SK-N-SH (cell line): ENCODE measurements around the gene CFAP52. TPM values are rescaled to one million over a fixed set of nuclear protein-coding genes. Genes with fewer than 3 reads are reported as not detected.

Experiments used
- CTCF ChIA-PET: fragments of 300-600, 350-600 bp; formaldehyde crosslinking; extraction: SDS; loops from one replicate; lab custom pipeline; 2021; lab: Yijun Ruan, JAX
- POLR2A ChIA-PET: fragments of 350-600 bp; sonication (Branson Sonifier 250); formaldehyde crosslinking; extraction: SDS; loops from one replicate; lab custom pipeline; 2020; ENCODE audit warnings: antibody characterized with exemption, inconsistent platforms; lab: Yijun Ruan, JAX
- DNase-seq: peaks from one replicate; pipeline ENCODE4 v3.0.0; 2012
- H2AFZ ChIP-seq: fragments of 200-600 bp; sonication (generic); 2 replicates; pipeline ENCODE4 v1.8.1; 2016; ENCODE audit warnings: antibody characterized with exemption, mild to moderate bottlenecking, low read depth
- H3F3A ChIP-seq: fragments of 200-600 bp; sonication (generic); replicated peaks from 2 replicates; pipeline ENCODE3; 2016; ENCODE audit warnings: antibody characterized with exemption, mild to moderate bottlenecking; ENCODE audit not compliant: insufficient read depth
- H3K27ac ChIP-seq, 2 experiments: fragments of 200-500 bp in 1 of 2; fragments of 200-600 bp in 1 of 2; sonication (Bioruptor generic) in 1 of 2; sonication (generic), shearing (Covaris generic) in 1 of 2; 2 replicates each; pipeline versions ENCODE4 v1.5.1 to v1.6.1; 2014 to 2016; ENCODE audit warnings: low read depth in 2 of 2, inconsistent platforms in 1 of 2, low read length in 1 of 2, mild to moderate bottlenecking in 1 of 2, mixed read lengths in 1 of 2
- H3K27me3 ChIP-seq: fragments of 200-600 bp; sonication (generic), shearing (Covaris generic); 2 replicates; pipeline ENCODE4 v1.6.1; 2016; ENCODE audit warnings: mixed run types; ENCODE audit not compliant: insufficient read depth
- H3K36me3 ChIP-seq, 2 experiments: fragments of 200-500 bp in 1 of 2; fragments of 200-600 bp in 1 of 2; sonication (Bioruptor generic) in 1 of 2; sonication (generic) in 1 of 2; replicated peaks in 1 of 2; 2 replicates each; pipeline versions ENCODE3 to v1.5.1; 2014 to 2016; ENCODE audit warnings: low read length in 1 of 2, mild to moderate bottlenecking in 1 of 2; ENCODE audit not compliant: insufficient read depth in 2 of 2, control insufficient read depth in 1 of 2
- H3K4me1 ChIP-seq, 2 experiments: fragments of 200-500 bp in 1 of 2; fragments of 200-600 bp in 1 of 2; sonication (Bioruptor generic) in 1 of 2; sonication (generic), shearing (Covaris generic) in 1 of 2; 2 replicates each; pipeline versions ENCODE4 v1.5.1 to v1.6.1; 2014 to 2016; ENCODE audit warnings: low read depth in 1 of 2, low read length in 1 of 2, mixed run types in 1 of 2; ENCODE audit not compliant: insufficient read depth in 2 of 2, control insufficient read depth in 1 of 2
- H3K4me2 ChIP-seq: fragments of 200-600 bp; sonication (generic), shearing (Covaris generic); 2 replicates; pipeline ENCODE4 v1.6.1; 2017; ENCODE audit warnings: mixed run types
- H3K4me3 ChIP-seq, 2 experiments: fragments of 200-500 bp in 1 of 2; fragments of 200-600 bp in 1 of 2; sonication (Bioruptor generic) in 1 of 2; sonication (generic), shearing (Covaris generic) in 1 of 2; 2 replicates each; pipeline versions ENCODE4 v1.5.1 to v1.8.1; 2014 to 2016; ENCODE audit warnings: low read depth in 2 of 2, inconsistent platforms in 1 of 2, low read length in 1 of 2, mild to moderate bottlenecking in 1 of 2, mixed read lengths in 1 of 2, moderate library complexity in 1 of 2
- H3K79me2 ChIP-seq: fragments of 200-600 bp; sonication (generic); 2 replicates; pipeline ENCODE4 v1.8.1; 2017; ENCODE audit warnings: mild to moderate bottlenecking; ENCODE audit not compliant: insufficient read depth
- H3K9ac ChIP-seq: fragments of 200-600 bp; sonication (generic); 2 replicates; pipeline ENCODE4 v1.6.1; 2017; ENCODE audit warnings: mixed run types
- H3K9me2 ChIP-seq: fragments of 200-600 bp; sonication (generic); 2 replicates; pipeline ENCODE4 v1.6.1; 2017; ENCODE audit warnings: mixed run types
- H3K9me3 ChIP-seq: fragments of 200-600 bp; sonication (generic); 2 replicates; pipeline ENCODE4 v1.6.1; 2017; ENCODE audit warnings: mixed run types, mild to moderate bottlenecking, moderate library complexity
- H4K20me1 ChIP-seq: fragments of 200-600 bp; sonication (generic); 2 replicates; pipeline ENCODE4 v1.6.1; 2017; ENCODE audit warnings: mild to moderate bottlenecking, mixed run types; ENCODE audit not compliant: insufficient read depth
- ELF1 ChIP-seq: IDR thresholded peaks from 2 replicates; pipeline ENCODE4 v1.4.0; 2012
- EP300 ChIP-seq, 2 experiments: IDR thresholded peaks; 2 replicates each; pipeline versions ENCODE4 v1.4.0 to v1.6.1; 2012; ENCODE audit warnings: borderline replicate concordance in 1 of 2, low read depth in 1 of 2, low read length in 1 of 2
- FOXJ3 ChIP-seq: sonication (generic); formaldehyde crosslinking; IDR thresholded peaks from 2 replicates; pipeline ENCODE4 v1.5.1; 2020; ENCODE audit warnings: mild to moderate bottlenecking, missing genetic modification reagents
- FOXM1 ChIP-seq: IDR thresholded peaks from 2 replicates; pipeline ENCODE4 v1.4.0; 2012; ENCODE audit warnings: low read depth, mild to moderate bottlenecking
- GATA2 ChIP-seq: sonication (generic); formaldehyde crosslinking; IDR thresholded peaks from 2 replicates; pipeline ENCODE4 v1.5.0; 2020; ENCODE audit warnings: mild to moderate bottlenecking, missing genetic modification reagents
- JUND ChIP-seq: IDR thresholded peaks from 2 replicates; pipeline ENCODE4 v1.4.0; 2012
- POLR2AphosphoS5 ChIP-seq: IDR thresholded peaks from 2 replicates; pipeline ENCODE4 v1.6.1; 2012; ENCODE audit warnings: low read depth, low read length
- RAD21 ChIP-seq: IDR thresholded peaks from 2 replicates; pipeline ENCODE4 v1.6.1; 2012; ENCODE audit warnings: mild to moderate bottlenecking, low read length
- RCOR1 ChIP-seq: fragments of 150-350 bp; IDR thresholded peaks from 2 replicates; pipeline ENCODE4 v1.6.1; 2017; ENCODE audit warnings: antibody characterized with exemption, low read length
- RFX5 ChIP-seq: IDR thresholded peaks from 2 replicates; pipeline ENCODE4 v1.6.1; 2012; ENCODE audit warnings: mild to moderate bottlenecking, improper control_type of control experiment, low read length
- TCF12 ChIP-seq: IDR thresholded peaks from 2 replicates; pipeline ENCODE4 v1.4.0; 2012
- TEAD4 ChIP-seq: IDR thresholded peaks from 2 replicates; pipeline ENCODE4 v1.4.0; 2012; ENCODE audit warnings: mild to moderate bottlenecking, borderline replicate concordance; ENCODE audit not compliant: insufficient read depth
- USF1 ChIP-seq: IDR thresholded peaks from 2 replicates; pipeline ENCODE4 v1.4.0; 2012; ENCODE audit warnings: low read depth, borderline replicate concordance
- YY1 ChIP-seq: IDR thresholded peaks from 2 replicates; pipeline ENCODE4 v1.4.0; 2012; ENCODE audit warnings: low read depth, mild to moderate bottlenecking
- WGBS: methylation state at CpG from one replicate; pipeline ENCODE4 v1.1.6; 2017; ENCODE audit warnings: low lambda C conversion rate; 5-methylcytosine and 5-hydroxymethylcytosine counted together
- polyA plus RNA-seq, 3 experiments: library from polyadenylated mRNA; depleted of rRNA; stranded (reverse); fragments of >200 nt; gene quantifications; 2 replicates each; pipeline ENCODE4 v1.2.3, GENCODE V29; 2012
- TF ChIP-seq, protein P1 (sequence below): fragments of 150-350 bp; IDR thresholded peaks from 2 replicates; pipeline ENCODE4 v1.6.1; 2017; ENCODE audit warnings: antibody characterized with exemption, low read length, low read depth, borderline replicate concordance
- TF ChIP-seq, protein P2 (sequence below): IDR thresholded peaks from 2 replicates; pipeline ENCODE4 v1.4.0; 2012; ENCODE audit warnings: low read depth

CFAP52 gene
- polyA plus RNA-seq, 1 of the 3 experiments (the other 2 are of a cell fraction): 0.26 TPM

DNA sequence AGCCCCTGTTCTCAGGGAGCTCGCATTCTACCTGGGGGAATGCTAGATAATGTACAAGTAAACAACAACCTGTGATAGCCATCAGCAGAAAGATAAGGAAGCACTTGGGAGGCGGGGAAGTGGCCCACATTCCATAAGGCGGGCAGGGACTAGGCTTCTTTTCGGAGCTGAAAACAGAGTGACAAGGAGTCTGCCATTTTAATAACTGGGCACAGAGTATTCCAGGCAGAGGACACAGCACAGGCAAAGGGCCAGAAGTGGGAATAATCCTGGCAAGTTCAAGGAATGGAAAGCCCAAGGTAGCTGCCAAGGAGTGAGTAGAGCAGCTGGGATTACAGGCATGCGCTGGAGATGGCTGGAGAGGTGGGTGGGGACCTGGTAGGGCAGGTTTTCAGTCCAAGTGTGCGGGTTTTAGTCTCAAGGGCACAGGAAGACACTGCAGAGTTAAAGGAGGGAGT, 93.1 kb downstream of the CFAP52 start:
- Histone ChIP-seq H3K9ac (no peak overlapping the region), H2AFZ (no peak overlapping the region), H3K79me2 (no peaks in the 10 kb centered on the region), H3K36me3 (no peaks in the 10 kb centered on the region), H3K4me1 (no peaks in the 10 kb centered on the region), H3K9me2 (no peaks in the 10 kb centered on the region), H3F3A (no peaks in the 10 kb centered on the region), H3K27ac (no peak overlapping the region), H3K9me3 (no peaks in the 10 kb centered on the region), H3K4me2 (no peak overlapping the region), H4K20me1 (no peaks in the 10 kb centered on the region), H3K27me3 (peaks cover 21% of the 10 kb centered on the region; the same call in 1 of the 2 replicates), H3K4me3 (no peak overlapping the region)
- 33% methylated on average over 6 of the region's 6 CpGs for WGBS
- TF ChIP-seq JUND: no peak
- TF ChIP-seq RCOR1: no peak
- TF ChIP-seq TEAD4: no peak
- TF ChIP-seq ELF1: no peak
- TF ChIP-seq FOXM1: no peak
- no peak for TF ChIP-seq RFX5
- ChIA-PET POLR2A (no interaction called here), CTCF (no interaction called here)
- DNase-seq: no peak

DNA sequence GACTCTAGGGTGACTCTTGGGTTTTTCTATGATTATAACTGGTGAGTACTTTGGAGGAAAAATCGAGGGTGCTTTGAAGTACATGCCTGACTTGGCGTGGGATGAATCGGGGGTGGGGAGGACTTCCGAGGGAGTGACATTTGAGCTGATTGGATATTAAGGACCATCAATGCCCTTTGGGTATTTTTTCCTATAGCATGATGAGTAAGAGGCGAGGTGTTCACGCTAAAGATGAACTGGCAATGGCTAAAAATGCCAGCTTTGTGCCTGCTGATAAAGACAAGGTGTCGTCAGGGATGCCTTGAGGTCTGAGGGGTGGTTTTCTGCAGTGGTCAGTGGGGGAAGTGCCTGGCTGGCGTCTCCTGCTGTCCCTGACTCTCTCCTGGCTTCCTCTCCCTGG, 94.2 kb downstream of the CFAP52 start:
- Histone ChIP-seq H3K79me2 (no peaks in the 10 kb centered on the region), H3K4me3 (no peak overlapping the region), H3K9ac (no peak overlapping the region), H3K4me1 (no peaks in the 10 kb centered on the region), H3K27me3 (peaks cover 30% of the 10 kb centered on the region), H3K4me2 (no peak overlapping the region), H2AFZ (no peak overlapping the region), H3K9me3 (no peaks in the 10 kb centered on the region), H4K20me1 (no peaks in the 10 kb centered on the region), H3F3A (no peaks in the 10 kb centered on the region), H3K27ac (no peak overlapping the region), H3K36me3 (no peaks in the 10 kb centered on the region), H3K9me2 (no peaks in the 10 kb centered on the region)
- CTCF ChIA-PET: interaction anchor here (1.0 kb wide), 1 partner anchor 93 kb away, joined by 3 read pairs; no protein-coding TSS in a partner anchor
- no peak for DNase-seq
- POLR2A ChIA-PET: no interaction called here
- no peak for TF ChIP-seq FOXJ3 (CRISPR knock-in tag)
- no peak for TF ChIP-seq GATA2
- TF ChIP-seq EP300 (IDR thresholded peaks at IDR 0.05; ENCODE audit: borderline replicate concordance in 1 of 2, low read depth in 1 of 2, low read length in 1 of 2): no peak
- no peak for TF ChIP-seq RAD21
- no peak for TF ChIP-seq YY1
- no peak for TF ChIP-seq JUND
- TF ChIP-seq, protein P1, sequence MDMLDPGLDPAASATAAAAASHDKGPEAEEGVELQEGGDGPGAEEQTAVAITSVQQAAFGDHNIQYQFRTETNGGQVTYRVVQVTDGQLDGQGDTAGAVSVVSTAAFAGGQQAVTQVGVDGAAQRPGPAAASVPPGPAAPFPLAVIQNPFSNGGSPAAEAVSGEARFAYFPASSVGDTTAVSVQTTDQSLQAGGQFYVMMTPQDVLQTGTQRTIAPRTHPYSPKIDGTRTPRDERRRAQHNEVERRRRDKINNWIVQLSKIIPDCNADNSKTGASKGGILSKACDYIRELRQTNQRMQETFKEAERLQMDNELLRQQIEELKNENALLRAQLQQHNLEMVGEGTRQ: no peak
- TF ChIP-seq TCF12: no peak
- no peak for TF ChIP-seq ELF1
- no peak for TF ChIP-seq RFX5
- TF ChIP-seq POLR2AphosphoS5: no peak
- TF ChIP-seq, protein P2, sequence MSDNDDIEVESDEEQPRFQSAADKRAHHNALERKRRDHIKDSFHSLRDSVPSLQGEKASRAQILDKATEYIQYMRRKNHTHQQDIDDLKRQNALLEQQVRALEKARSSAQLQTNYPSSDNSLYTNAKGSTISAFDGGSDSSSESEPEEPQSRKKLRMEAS: no peak
- no peak for TF ChIP-seq USF1
- WGBS: 19% methylated on average over 7 of the region's 8 CpGs
